GM12891 (cell line): ENCODE data around the gene OSBPL6.

Experiments
- PAX5 ChIP-seq: IDR thresholded peaks from 2 replicates; pipeline ENCODE4 v1.6.1; 2011; ENCODE audit warnings: low read length, moderate library complexity, mild to moderate bottlenecking; ENCODE audit not compliant: insufficient read depth, severe bottlenecking
- POLR2A ChIP-seq: IDR thresholded peaks from 2 replicates; pipeline ENCODE4 v1.6.1; 2011; ENCODE audit warnings: low read depth, low read length, control low read depth
- POLR2AphosphoS5 ChIP-seq: IDR thresholded peaks from 2 replicates; pipeline ENCODE4 v1.6.1; 2011; ENCODE audit warnings: low read depth, low read length, control low read depth
- POU2F2 ChIP-seq: IDR thresholded peaks from 2 replicates; pipeline ENCODE4 v1.6.1; 2011; ENCODE audit warnings: low read depth, mild to moderate bottlenecking, control low read depth, low read length, moderate library complexity
- SPI1 ChIP-seq: IDR thresholded peaks from 2 replicates; pipeline ENCODE4 v1.6.1; 2011; ENCODE audit warnings: low read depth, low read length, control low read depth
- TAF1 ChIP-seq: IDR thresholded peaks from 2 replicates; pipeline ENCODE4 v1.6.1; 2011; ENCODE audit warnings: low read depth, low read length, control low read depth

GRCh38 chr2:178202927-178203326, 8.6 kb downstream of the OSBPL6 start:
- TF ChIP-seq POLR2A (no peak), PAX5 (no peak), POLR2AphosphoS5 (no peak), TAF1 (no peak), POU2F2 (no peak), SPI1 (no peak)
